ENCODE measurements around the gene CCDC149.

CCDC149 gene

GRCh38 chr4:24840826-24841543 lies 71.9 kb downstream of the CCDC149 start:
- DNase-seq (ENCODE audit: low spot score), result no peak

DNA sequence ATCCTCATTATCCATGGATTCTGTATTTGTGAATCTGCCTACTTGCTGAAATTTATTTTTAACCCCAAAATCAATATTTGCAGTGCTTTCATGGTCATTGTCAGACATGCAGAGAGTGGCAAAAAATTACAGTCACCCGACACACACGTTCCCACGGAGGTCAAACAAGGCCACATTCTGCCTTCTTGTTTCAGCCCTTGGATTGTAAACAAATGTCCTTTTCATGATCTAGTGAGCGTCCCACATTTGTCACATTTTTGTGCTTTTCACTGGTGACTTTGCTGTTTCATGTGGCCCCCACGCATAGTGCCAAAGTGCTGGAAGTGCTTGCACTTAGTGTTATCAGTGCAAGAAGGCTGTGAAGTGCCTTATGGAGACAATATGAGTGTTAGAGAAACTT lies 72.5 kb downstream of the CCDC149 start:
- DNase-seq (ENCODE audit: low spot score), result no peak

- DNase-seq (ENCODE audit: low spot score), result no peak
These were observed 75.1 kb downstream of the CCDC149 start for GRCh38 chr4:24837781-24838180.

DNA sequence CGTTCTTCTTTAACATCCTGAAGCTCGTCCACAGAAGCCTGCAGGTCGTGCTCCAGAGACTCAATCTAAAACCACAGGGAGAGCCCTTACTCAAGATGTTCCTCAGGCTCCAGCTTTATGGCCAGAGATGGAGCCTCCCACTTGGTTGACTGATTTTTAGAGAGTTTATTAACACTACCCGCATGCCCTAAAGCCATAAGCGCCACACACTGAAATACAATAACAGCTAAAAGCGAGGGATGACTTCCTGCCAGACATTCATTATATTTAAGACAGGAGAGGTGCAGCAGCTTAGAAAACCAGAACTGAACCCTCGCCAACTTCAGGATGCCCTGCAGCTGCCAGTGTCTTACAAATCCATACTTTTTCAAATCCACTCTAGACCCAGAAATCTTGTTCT lies 75.5 kb downstream of the CCDC149 start:
- no peak for DNase-seq (ENCODE audit: low spot score)

DNA sequence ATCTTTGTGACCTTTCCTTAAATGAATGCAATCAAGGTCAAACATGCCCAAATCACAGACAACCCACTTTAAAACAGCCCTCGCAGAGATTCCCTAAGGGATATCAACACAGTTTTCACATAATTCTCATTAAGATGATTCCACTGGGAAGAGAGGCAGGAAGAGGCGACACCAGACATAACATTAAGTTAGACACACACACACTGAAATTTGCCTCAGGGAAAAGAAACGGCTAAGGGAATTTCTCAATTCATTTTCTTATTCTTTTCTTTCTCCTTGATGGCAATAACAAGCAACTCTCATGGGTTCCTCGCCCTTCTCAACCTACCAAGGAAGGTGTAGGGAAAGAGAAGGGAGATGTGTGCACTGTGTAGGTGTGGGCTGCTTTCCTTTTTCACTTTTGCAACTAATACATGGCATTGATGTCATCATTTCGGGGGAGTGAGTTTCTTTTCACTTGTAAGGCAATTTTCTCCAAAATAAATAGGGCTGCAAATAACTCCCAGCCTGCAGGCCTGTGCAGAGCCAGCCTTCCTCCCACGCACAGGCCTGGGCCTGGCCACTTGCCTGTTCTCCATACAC lies 76.1 kb downstream of the CCDC149 start:
- no peak for DNase-seq (ENCODE audit: low spot score)

DNA sequence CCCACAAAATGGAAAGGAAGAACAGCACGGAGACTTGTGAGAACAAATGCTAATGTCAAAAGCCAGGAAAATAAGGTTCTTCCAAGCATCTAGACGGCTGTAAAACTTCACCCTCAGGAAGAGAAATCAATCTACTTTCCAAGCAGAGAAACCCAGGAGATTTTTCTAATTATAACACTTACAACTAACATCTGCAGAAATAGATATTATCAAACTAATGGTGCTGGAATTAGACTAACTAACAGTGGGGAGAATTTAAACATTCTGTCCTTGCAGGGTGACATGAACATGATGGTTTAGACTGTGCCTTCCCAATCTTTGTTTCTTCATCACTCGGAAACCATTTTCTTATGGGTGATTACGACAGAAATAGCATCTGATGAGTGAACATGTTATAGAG lies 77.1 kb downstream of the CCDC149 start:
- no peak for DNase-seq (ENCODE audit: low spot score)

DNA sequence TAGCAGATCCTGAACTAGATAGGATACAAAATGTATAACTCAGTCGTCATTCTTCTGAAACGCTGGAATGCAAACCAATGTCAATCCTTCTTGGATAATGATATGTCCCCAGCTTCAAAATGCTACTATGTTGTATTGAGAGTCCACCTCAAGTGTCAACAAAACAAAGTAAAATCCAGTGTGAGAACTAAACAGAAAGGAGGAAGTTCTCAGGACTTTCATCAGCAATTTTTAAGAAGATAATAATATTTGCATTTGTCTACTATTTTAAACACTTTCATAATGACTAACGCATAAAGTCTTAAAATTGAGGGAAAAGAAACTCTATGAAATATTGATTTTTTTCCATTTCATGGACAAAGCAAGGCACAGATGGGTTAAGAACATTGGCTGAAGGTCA lies 81.2 kb downstream of the CCDC149 start:
- DNase-seq (ENCODE audit: low spot score), result no peak

GRCh38 chr4:24824720-24825119 lies 88.1 kb downstream of the CCDC149 start:
- DNase-seq (ENCODE audit: low spot score), result no peak

- no peak for DNase-seq (ENCODE audit: low spot score)
These were observed 92.3 kb downstream of the CCDC149 start for GRCh38 chr4:24820541-24820940.

DNA sequence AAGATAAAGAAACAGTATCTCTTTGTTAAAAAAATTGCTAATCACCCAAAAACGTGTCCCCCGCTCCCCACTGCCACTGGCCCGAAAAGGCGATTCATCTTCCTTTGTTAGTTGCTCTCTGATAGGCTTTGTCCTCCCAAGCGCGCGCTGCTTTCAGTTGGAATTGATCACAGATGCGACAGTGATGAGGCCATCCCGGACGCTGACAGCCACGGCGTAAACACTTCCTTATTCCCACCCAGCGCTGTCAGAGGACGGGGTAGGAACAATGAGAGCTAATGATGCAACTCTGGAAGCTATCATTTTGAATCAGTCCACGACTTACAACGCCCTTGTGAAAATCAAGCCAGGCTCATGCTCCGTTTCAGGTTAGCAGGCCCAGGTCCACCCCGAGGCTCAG lies 96.0 kb downstream of the CCDC149 start:
- DNase-seq (ENCODE audit: low spot score), result no peak

GRCh38 chr4:24813732-24814131 lies 99.1 kb downstream of the CCDC149 start:
- DNase-seq (ENCODE audit: low spot score), result no peak

DNA sequence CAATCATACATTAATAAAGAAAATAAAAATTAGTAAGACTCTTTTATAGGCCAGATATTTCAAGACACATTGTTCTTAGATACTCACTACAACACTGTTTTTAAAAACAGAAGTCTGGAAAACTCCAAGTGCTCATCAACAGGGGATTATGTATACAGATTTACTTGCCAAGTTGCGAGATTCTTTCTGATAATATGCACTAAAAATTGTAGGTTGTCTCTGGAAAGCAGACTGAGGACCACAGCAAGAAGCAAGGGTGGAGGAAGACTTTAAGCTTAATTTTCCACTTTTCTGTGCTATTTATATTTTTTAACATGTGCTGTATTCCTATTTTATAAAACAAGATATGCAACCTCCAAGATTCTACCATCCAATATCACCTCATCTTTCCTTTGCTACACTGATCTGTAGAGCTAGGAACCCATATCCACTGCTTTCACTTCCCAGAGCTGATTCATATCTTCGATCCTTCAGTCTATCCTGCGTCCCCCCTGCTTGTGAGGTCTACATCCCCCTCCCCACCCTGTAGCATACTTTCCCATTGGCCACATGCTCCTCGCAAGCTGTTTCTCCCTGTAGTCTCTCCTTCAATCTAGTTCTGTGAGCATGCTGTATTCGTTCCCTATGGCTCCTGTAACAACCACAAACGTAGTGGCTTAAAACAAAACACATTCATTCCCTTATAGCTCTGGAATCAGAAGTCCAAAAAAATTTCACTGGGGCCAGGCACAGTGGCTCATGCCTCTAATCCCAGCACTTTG lies 101.8 kb downstream of the CCDC149 start:
- no peak for DNase-seq (ENCODE audit: low spot score)

GRCh38 chr4:24809815-24810405 lies 102.9 kb downstream of the CCDC149 start:
- DNase-seq (ENCODE audit: low spot score), result no peak

DNA sequence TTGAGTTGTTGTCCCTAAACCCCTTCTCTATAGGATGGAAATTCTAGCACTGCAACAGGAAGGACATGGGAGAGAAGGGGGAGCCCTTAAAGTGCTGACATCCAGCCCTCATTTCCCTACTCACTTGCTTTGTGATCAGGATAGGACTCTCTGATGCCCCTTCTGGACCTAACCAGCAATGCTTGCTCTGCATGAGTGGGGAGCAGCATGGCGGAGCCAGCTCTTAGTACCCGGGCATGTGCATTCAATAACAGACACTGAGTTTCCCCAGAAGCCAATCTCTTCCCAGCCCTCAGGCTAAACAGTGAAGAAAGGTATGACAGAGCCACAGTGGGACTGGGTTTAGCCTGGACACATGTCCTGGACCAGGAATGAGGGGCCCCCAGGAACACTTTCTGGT lies 103.5 kb downstream of the CCDC149 start:
- DNase-seq (ENCODE audit: low spot score), result no peak

GRCh38 chr4:24808955-24809354 lies 103.9 kb downstream of the CCDC149 start:
- DNase-seq (ENCODE audit: low spot score), result no peak

GRCh38 chr4:24808261-24808660 lies 104.6 kb downstream of the CCDC149 start:
- DNase-seq (ENCODE audit: low spot score), result no peak

GRCh38 chr4:24807611-24808010 lies 105.2 kb downstream of the CCDC149 start:
- DNase-seq (ENCODE audit: low spot score), result no peak

DNA sequence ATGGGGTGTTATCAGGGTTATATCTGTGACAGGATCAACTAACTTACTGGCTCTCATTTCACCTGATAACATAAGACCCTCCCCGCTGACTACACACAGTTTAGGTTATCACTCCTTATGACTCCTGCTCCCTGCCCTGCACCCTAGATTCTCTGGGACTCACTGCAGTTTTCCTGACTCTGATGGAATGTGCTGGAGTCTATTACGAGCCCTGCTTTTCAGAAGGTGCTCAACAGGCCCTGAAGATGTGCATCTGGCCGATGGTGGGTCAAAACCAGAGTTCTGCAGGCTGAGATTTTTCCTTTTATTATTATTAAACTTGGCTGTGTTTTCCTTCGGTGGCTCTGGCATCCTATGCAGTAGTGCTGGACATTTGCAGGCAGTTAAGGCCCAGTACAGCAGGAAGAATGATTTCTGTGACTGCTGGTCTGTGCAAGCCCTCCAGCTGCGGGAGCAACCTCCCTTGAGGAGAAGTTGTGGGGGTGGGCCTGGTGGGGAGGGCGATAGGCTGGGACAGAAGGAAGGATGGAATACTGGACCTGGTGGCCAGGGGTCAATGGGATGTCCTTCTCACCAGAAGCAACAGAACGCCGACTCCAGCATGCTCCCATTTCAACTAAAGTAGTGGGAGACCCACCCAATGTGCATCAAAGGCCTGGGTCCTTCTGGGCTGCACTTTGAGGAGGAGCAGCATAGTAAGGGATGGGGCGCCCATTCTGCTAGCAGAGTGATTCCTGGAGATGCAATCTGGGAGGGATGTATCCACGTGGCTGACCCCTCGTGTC lies 106.4 kb downstream of the CCDC149 start:
- no peak for DNase-seq (ENCODE audit: low spot score)

GRCh38 chr4:24805566-24805965 lies 107.3 kb downstream of the CCDC149 start:
- DNase-seq (ENCODE audit: low spot score), result no peak

DNA sequence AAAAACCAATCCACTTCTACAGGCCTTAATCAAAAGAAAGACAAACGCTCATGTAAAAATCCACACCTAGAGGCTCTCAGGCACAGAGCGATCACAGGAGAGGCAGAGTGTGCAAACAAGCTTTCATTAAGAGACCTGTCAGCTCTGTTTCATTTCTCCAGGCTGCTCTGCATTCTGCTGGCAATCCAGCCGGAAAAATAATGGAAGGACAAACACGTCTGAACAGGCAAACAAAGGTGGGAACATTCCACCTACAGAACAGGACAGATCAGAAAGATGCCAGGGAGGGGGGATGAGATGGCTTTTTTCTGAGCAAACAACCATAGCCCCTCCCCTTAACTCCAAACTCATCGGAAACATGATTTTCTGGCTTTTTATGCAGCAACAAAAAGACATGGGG lies 107.8 kb downstream of the CCDC149 start:
- no peak for DNase-seq (ENCODE audit: low spot score)

DNA sequence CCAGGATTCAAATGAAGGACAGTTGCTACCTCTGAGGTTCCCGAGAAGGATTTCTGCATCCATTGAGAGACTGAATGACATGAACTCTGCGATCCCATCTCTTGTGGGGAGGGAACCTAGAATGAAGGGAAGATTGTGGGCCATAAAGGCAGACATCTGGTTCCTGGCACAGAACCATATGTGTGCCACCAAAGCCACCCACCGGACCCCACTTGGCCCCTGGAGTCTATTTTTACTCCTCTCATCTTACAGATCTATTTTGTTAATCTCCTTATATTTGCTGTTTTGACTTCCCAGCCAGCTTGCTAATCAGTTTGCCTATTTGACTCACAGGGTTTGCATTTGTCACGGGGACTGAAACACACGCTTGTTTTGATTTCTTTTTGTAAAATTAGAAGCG lies 110.2 kb downstream of the CCDC149 start:
- DNase-seq (ENCODE audit: low spot score), result no peak

Data from COLO829 (cell line).